A549 (cell line): ENCODE results near the gene MAP3K2. TPM values are rescaled to one million over a fixed set of nuclear protein-coding genes. Genes with fewer than 3 reads are reported as not detected.

Source experiments
- ATAC-seq, 2 experiments: fragments of 200-7000 bp in 1 of 2; fragments of >200 bp in 1 of 2; cut with Nextera tagmentation in 1 of 2; cut with Tn5 transposase in 1 of 2; 3 replicates each; pipeline versions ENCODE4 v1.8.0 to v1.9.1; 2018 to 2020; ENCODE audit warnings: mild to moderate bottlenecking in 1 of 2, moderate library complexity in 1 of 2
- CTCF ChIA-PET: fragments of 300-600 bp; sonication (Branson Sonifier 250); formaldehyde crosslinking; extraction: SDS; loops from one replicate; lab custom pipeline; 2021; ENCODE audit warnings: antibody characterized with exemption, inconsistent platforms; lab: Yijun Ruan, JAX
- POLR2A ChIA-PET: fragments of 350-600 bp; formaldehyde crosslinking; extraction: SDS; loops from one replicate; lab custom pipeline; 2021; ENCODE audit warnings: antibody characterized with exemption, inconsistent platforms; lab: Yijun Ruan, JAX
- DNase-seq, 2 experiments: peaks; one replicate each; pipeline versions ENCODE4 v3.0.0 to v3.0.0-alpha.2; 2011 to 2016; ENCODE audit warnings: low read depth in 1 of 2, low spot score in 1 of 2
- FAIRE-seq: peaks from 2 replicates; lab custom pipeline; 2011; peaks lifted over from hg19 to GRCh38; lab: Jason Lieb, UNC
- H3K27ac ChIP-seq, 2 experiments: fragments of >200 bp; sonication (Bioruptor Twin); formaldehyde crosslinking; 3 replicates each; pipeline ENCODE4 v1.5.1; 2016 to 2017
- H3K4me1 ChIP-seq: fragments of >200 bp; sonication (Bioruptor Twin); formaldehyde crosslinking; 3 replicates; pipeline ENCODE4 v1.6.1; 2016
- H3K4me2 ChIP-seq: fragments of >200 bp; sonication (Bioruptor Twin); formaldehyde crosslinking; 3 replicates; pipeline ENCODE4 v1.6.1; 2016
- H3K4me3 ChIP-seq: fragments of >200 bp; sonication (Bioruptor Twin); formaldehyde crosslinking; 3 replicates; pipeline ENCODE4 v1.5.1; 2016
- H3K9me3 ChIP-seq: fragments of >200 bp; sonication (Bioruptor Twin); formaldehyde crosslinking; 3 replicates; pipeline ENCODE4 v1.6.1; 2016
- BHLHE40 ChIP-seq: IDR thresholded peaks from 2 replicates; pipeline ENCODE4 v1.6.1; 2012; ENCODE audit warnings: low read depth, low read length, inconsistent platforms
- CBX2 ChIP-seq: fragments of 200-600 bp; sonication (generic); IDR thresholded peaks from 2 replicates; pipeline ENCODE4 v1.6.1; 2016; ENCODE audit warnings: low read depth, mild to moderate bottlenecking, borderline replicate concordance
- EHMT2 ChIP-seq: fragments of 200-600 bp; sonication (generic); IDR thresholded peaks from 2 replicates; pipeline ENCODE4 v1.6.1; 2016; ENCODE audit warnings: antibody characterized with exemption, low read depth, mild to moderate bottlenecking, moderate library complexity
- EP300 ChIP-seq, 2 experiments: fragments of >200 bp; sonication (Bioruptor Twin); formaldehyde crosslinking; IDR thresholded peaks; 2 replicates in 1 of 2; 3 replicates in 1 of 2; pipeline ENCODE4 v1.6.1; 2016 to 2017
- FOSL2 ChIP-seq, 2 experiments: fragments of 450-650 bp in 1 of 2; fragments of >200 bp in 1 of 2; sonication (Bioruptor Twin) in 1 of 2; formaldehyde crosslinking; IDR thresholded peaks; 2 replicates each; pipeline versions ENCODE4 v1.5.0 to v1.6.1; 2016 to 2020; ENCODE audit warnings: mild to moderate bottlenecking in 1 of 2, moderate library complexity in 1 of 2
- FOXS1 ChIP-seq: fragments of 250-450 bp; sonication (Bioruptor Pico); IDR thresholded peaks from 2 replicates; pipeline ENCODE4 v1.5.0; 2020; ENCODE audit warnings: mild to moderate bottlenecking, moderate library complexity
- HOXB13 ChIP-seq: fragments of 250-450 bp; sonication (Bioruptor Pico); IDR thresholded peaks from 2 replicates; pipeline ENCODE4 v1.5.0; 2020; ENCODE audit warnings: low read depth, mild to moderate bottlenecking, moderate library complexity
- MYC ChIP-seq: IDR thresholded peaks from 2 replicates; pipeline ENCODE4 v1.6.1; 2012; ENCODE audit warnings: mild to moderate bottlenecking, inconsistent platforms, low read length, improper control_type of control experiment, borderline replicate concordance
- NR3C1 ChIP-seq: fragments of >200 bp; sonication (Bioruptor Twin); formaldehyde crosslinking; IDR thresholded peaks from 3 replicates; pipeline ENCODE4 v1.6.1; 2017
- PHF8 ChIP-seq: fragments of 200-600 bp; sonication (generic); IDR thresholded peaks from 2 replicates; pipeline ENCODE4 v1.6.1; 2016; ENCODE audit warnings: low read depth, mild to moderate bottlenecking, antibody characterized with exemption, moderate library complexity, borderline replicate concordance
- POLR2A ChIP-seq: IDR thresholded peaks from 2 replicates; pipeline ENCODE4 v1.6.1; 2012; ENCODE audit warnings: mild to moderate bottlenecking, low read length
- RARB ChIP-seq: fragments of 250-450 bp; sonication (Bioruptor Pico); IDR thresholded peaks from 2 replicates; pipeline ENCODE4 v1.8.0; 2021; ENCODE audit warnings: mild to moderate bottlenecking, moderate library complexity
- RCOR1 ChIP-seq: fragments of 150-350 bp; IDR thresholded peaks from 2 replicates; pipeline ENCODE4 v1.6.1; 2014; ENCODE audit warnings: antibody characterized with exemption, low read length, low read depth
- RFX5 ChIP-seq: fragments of 450-650 bp; IDR thresholded peaks from 2 replicates; pipeline ENCODE4 v1.7.1; 2014; ENCODE audit warnings: antibody characterized with exemption, mild to moderate bottlenecking, moderate library complexity
- TP53 ChIP-seq: fragments of 250-450 bp; sonication (Bioruptor Pico); IDR thresholded peaks from 2 replicates; pipeline ENCODE4 v1.5.0; 2021; ENCODE audit warnings: mild to moderate bottlenecking, moderate library complexity
- ZFP36 ChIP-seq: fragments of 450-650 bp; IDR thresholded peaks from 2 replicates; pipeline ENCODE4 v1.6.1; 2014; ENCODE audit warnings: borderline replicate concordance; ENCODE audit not compliant: partially characterized antibody
- WGBS: methylation state at CpG from one replicate; pipeline ENCODE4 v1.1.6; 2017; ENCODE audit errors: missing lambda C conversion rate; 5-methylcytosine and 5-hydroxymethylcytosine counted together
- polyA plus RNA-seq, 4 experiments: library from polyadenylated mRNA; depleted of rRNA in 3 of 4; stranded (reverse); fragments of >200 nt; fragmentation: RNase III in 1 of 4; extraction: RNeasy Plus Mini Kit Qiagen cat#74134 plus additional on column Dnase treatment in 1 of 4; gene quantifications; 2 replicates in 3 of 4; 3 replicates in 1 of 4; pipeline ENCODE4 v1.2.3, GENCODE V29; 2011 to 2017
- TF ChIP-seq, protein P1 (sequence below): fragments of >200 bp; sonication (Bioruptor Twin); formaldehyde crosslinking; IDR thresholded peaks from 2 replicates; pipeline ENCODE4 v1.6.1; 2016
- TF ChIP-seq, protein P2 (sequence below): fragments of 200-600 bp; sonication (generic); IDR thresholded peaks from 2 replicates; pipeline ENCODE4 v1.6.1; 2016; ENCODE audit warnings: antibody characterized with exemption, mild to moderate bottlenecking, moderate library complexity
- TF ChIP-seq, protein P3 (sequence below): IDR thresholded peaks from 2 replicates; pipeline ENCODE4 v1.6.1; 2012; ENCODE audit warnings: low read depth, borderline replicate concordance

Gene MAP3K2
- polyA plus RNA-seq, 2 of the 4 experiments (the other 2 are of a cell fraction): 12.3 to 29.7 TPM

DNA sequence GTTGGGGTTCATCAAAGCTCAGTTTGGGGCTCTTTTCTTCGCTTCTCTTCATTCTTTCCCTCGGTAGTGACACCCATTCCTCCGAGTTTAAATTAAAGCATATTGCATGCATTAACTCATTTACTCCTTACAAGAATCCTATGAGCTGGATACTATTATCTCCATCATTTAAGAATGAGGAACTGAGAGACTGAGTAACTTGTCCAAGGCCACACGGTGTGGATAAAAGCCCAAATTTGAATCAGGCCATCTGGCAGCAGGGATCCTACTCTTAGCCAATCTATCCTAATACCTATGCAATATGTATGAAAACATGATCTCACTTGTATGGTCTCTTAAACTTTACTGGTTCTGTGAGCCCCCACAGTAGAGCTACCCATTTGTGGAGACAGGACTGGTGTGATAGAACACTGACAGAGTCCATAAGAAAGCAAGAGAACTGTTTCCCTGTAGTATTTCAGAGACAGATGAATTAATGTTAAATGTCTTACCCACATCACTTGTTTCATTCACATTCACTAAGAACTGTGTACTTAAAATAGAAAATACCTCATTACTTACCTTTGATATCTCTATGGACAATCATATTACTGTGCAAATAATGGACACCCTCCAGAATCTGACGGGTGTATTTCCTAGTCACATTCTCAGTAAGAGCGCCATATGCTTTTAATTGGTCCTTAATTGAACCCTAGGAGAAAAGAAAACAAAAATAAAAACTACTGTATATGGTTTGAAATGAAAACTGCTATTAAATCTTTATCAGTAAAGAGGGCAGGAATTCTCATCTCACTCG is 73.4 kb downstream of the MAP3K2 start:
- no peaks in the 10 kb centered on the region for H3K9me3 ChIP-seq
- DNase-seq (no peak), FAIRE-seq (no peak), ATAC-seq (no peak)
- ChIA-PET CTCF (interaction anchor here (1.3 to 1.5 kb wide), 3 partner anchors 10 to 165 kb away, joined by 4 to 5 read pairs (median 5); no protein-coding TSS in a partner anchor), POLR2A (no interaction called here)
- 94% methylated on average over 7 of the region's 7 CpGs for WGBS
- no peaks in the 10 kb centered on the region for H3K4me1 ChIP-seq
- no peak for TF ChIP-seq MYC
- TF ChIP-seq RCOR1: no peak
- TF ChIP-seq RFX5: no peak
- TF ChIP-seq PHF8: no peak
- TF ChIP-seq FOXS1: no peak
- no peak for TF ChIP-seq RARB (CRISPR knock-in tag)
- TF ChIP-seq HOXB13 (CRISPR knock-in tag): no peak
- TF ChIP-seq FOSL2 (IDR thresholded peaks at IDR 0.05): no peak
- no peak for TF ChIP-seq FOSL2 (CRISPR knock-in tag; IDR thresholded peaks at IDR 0.05)
- no peak for TF ChIP-seq POLR2A
- TF ChIP-seq EP300 (IDR thresholded peaks at IDR 0.05): no peak
- no peak for TF ChIP-seq BHLHE40
- no peak for TF ChIP-seq CBX2
- TF ChIP-seq TP53 (CRISPR knock-in tag): no peak
- TF ChIP-seq, protein P1, sequence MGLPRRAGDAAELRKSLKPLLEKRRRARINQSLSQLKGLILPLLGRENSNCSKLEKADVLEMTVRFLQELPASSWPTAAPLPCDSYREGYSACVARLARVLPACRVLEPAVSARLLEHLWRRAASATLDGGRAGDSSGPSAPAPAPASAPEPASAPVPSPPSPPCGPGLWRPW: no peak
- TF ChIP-seq, protein P2, sequence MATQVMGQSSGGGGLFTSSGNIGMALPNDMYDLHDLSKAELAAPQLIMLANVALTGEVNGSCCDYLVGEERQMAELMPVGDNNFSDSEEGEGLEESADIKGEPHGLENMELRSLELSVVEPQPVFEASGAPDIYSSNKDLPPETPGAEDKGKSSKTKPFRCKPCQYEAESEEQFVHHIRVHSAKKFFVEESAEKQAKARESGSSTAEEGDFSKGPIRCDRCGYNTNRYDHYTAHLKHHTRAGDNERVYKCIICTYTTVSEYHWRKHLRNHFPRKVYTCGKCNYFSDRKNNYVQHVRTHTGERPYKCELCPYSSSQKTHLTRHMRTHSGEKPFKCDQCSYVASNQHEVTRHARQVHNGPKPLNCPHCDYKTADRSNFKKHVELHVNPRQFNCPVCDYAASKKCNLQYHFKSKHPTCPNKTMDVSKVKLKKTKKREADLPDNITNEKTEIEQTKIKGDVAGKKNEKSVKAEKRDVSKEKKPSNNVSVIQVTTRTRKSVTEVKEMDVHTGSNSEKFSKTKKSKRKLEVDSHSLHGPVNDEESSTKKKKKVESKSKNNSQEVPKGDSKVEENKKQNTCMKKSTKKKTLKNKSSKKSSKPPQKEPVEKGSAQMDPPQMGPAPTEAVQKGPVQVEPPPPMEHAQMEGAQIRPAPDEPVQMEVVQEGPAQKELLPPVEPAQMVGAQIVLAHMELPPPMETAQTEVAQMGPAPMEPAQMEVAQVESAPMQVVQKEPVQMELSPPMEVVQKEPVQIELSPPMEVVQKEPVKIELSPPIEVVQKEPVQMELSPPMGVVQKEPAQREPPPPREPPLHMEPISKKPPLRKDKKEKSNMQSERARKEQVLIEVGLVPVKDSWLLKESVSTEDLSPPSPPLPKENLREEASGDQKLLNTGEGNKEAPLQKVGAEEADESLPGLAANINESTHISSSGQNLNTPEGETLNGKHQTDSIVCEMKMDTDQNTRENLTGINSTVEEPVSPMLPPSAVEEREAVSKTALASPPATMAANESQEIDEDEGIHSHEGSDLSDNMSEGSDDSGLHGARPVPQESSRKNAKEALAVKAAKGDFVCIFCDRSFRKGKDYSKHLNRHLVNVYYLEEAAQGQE: no peak
- no peak for TF ChIP-seq EHMT2
- TF ChIP-seq, protein P3, sequence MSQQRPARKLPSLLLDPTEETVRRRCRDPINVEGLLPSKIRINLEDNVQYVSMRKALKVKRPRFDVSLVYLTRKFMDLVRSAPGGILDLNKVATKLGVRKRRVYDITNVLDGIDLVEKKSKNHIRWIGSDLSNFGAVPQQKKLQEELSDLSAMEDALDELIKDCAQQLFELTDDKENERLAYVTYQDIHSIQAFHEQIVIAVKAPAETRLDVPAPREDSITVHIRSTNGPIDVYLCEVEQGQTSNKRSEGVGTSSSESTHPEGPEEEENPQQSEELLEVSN: no peak
- TF ChIP-seq ZFP36: no peak
- no peak for TF ChIP-seq NR3C1
- H3K4me2 ChIP-seq: no peak overlapping the region
- H3K4me3 ChIP-seq: no peak overlapping the region
- H3K27ac ChIP-seq: no peak overlapping the region

DNA sequence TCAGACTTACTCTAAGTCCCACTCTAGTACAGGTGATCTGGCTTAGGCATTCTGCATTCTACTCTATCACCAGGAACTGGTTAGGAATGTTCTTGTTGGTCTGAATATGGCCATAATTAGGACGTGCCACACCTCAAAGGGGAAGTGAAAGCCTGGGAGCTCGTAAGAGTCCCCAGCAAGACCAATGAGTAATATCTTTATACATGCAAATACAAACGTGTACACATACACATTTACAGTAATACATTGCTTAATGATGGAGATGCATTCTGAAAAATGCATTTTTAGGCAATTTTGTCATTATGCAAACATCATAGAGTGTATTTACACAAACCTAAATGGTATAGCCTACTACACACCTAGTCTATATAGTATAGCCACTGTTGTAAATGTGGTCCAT is 74.4 kb downstream of the MAP3K2 start:
- DNase-seq: no peak
- Histone ChIP-seq H3K4me3 (no peak overlapping the region), H3K27ac (no peak overlapping the region), H3K4me1 (no peaks in the 10 kb centered on the region), H3K4me2 (no peak overlapping the region), H3K9me3 (no peaks in the 10 kb centered on the region)
- WGBS: 59% methylated on average over 3 of the region's 3 CpGs
- no peak for FAIRE-seq
- no peak for ATAC-seq
- ChIA-PET POLR2A (interaction anchor here (0.5 kb wide), 1 partner anchor 41 kb away, joined by 3 read pairs; no protein-coding TSS in a partner anchor), CTCF (interaction anchor here (0.6 to 2.2 kb wide), 4 partner anchors 11 to 166 kb away, joined by 3 to 8 read pairs (median 4); no protein-coding TSS in a partner anchor)
- no peak for TF ChIP-seq MYC
